ENCODE measurements around the gene MYOM1.
A peak's percentile ranks its signal among the peaks of the same experiment; 100 is the strongest.

The MYOM1 gene

DNA sequence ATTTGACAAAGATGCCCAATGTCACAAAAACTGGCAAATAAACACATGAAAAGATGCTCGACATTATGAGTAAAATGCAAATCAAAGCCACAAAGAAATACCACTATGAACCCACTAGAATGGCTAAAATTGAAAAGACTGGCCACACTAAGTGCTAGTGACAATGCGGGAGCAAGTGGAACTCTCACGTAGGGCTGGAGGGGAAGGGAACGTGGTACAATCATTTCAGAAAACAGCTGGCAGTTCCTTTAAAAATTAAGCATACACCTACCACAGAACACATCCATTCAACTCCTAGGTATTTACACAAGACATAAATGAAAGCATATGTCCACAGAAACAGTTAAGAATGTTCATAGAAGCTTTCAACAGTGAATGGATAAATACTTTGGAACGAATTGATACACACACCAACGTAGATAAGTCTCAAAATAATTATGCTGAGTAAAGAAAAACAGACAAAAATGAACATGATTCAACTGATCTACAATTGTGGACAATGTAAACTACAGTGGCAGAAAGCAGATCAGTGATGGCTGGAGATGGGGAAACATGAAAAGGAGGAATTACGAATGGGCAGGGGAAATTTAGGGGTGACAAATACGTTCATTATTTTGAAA is 71.7 kb downstream of the MYOM1 start:
- DNase-seq: no peak

DNA sequence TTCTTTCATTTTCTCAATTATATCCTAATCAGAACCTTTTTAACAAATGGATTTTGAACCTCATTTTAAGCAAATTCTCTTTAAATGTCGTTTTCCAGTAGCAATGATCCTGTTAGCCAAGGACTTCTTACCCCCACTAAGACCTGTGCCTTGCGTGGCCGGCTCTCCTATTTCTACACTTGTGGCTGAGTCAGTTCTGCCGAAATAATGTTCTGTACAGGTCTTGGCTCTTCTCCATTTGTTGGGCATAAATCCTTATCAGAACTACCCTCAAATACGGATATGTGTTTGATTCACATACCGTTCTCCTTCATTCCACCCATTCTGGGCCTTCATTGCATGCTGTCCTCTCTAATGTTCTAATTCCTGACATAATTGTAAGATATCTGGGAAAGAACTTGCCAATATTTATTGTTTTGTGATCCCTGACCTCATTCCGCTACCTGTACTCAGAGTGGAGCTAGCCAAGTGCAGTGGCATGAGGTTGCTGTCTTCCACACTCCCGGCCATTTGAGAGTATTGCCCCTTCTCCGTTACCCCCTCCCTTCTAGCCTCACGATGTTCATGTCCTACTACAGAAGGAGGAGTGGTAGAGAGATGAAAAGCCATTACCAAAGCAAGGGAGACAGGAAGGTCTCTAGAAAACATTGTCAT is 78.7 kb downstream of the MYOM1 start:
- no peak for DNase-seq

DNA sequence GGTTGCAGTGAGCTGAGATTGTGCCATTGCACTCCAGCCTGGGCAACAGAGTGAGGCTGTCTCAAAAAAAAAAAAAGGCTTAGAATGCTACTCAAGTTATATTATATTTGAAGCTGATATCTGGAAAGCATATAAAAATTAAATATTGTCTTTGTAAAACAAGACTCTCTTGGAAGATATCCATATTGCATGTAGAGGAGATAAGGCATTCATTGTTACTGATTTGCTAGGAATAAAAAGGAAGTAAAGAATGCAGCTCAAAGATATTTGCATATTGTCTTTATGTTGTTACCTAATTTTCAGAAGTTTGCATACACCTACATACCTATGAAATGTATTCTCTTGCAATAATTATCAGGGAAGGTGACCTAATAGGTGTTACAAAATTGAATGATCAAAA is 79.4 kb downstream of the MYOM1 start:
- DNase-seq: no peak

DNA sequence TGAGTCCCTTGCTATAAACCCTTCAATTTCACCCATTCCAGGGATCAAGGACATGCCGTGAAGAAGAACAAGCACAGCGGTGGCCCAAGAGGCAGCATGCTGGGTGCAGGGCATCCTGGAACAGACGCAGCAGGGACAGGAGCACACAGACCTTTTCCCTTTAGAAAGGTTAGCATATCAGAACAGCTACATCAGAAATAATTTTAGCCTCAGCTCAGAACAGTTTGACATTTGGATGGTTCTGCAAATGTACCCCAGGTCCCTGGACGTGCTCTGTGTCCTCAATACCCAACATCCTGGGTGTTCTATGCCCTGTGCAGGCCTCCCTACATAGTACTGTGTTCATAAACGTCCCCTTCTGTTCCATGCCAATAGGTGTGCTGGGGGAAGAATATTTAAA is 80.4 kb downstream of the MYOM1 start:
- no peak for DNase-seq

DNA sequence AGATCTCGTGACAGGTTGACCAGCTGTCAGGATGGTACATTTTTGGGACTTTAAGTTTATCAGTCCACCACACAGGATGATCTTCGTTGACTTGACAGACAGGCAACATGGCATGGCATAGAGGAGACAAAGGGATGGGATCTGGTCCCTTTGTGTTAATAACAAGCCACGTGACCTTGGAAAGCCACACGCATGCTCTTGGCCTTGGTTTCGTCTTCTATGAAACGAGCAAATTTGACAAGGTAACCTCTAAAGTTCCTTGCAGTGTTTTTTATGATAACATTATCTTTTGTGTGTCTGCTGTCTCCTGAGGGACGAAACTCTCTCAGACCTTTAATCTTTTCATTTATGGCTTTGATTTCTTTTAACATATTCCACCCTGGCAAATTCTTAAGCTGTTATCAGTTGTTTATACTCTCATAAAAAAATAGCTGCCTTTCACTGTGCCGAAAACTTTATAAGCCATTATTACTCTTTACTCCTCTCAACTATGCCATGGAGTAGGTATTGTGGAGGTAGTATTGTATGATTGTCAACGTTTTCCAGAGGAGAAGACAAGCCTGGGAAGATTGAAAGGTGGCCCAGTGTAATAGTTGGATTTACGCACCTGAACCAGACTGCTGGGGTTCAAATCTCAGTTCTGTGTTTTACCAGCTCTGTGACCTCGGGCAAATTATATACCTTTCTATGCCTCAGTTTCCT is 81.3 kb downstream of the MYOM1 start:
- DNase-seq: no peak

DNA sequence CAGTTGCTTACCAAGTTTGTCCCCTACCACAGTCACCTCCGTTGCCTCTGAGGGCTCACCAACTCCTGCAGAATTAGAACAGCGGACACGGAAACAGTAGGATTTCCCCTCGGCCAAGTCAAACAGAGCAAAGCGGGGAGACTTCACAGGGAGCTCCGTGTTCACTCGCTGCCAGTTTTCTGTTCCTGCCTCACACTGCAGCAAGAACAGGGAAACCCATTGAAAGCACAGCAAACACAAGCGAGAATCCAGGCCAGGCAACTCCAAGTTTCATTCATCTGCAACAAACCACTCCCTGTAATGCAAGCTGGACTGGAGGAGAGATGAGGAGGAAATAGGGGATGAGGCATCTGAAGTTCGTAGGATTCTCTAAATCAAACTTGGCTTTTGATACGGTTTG is 84.2 kb downstream of the MYOM1 start:
- no peak for DNase-seq

DNA sequence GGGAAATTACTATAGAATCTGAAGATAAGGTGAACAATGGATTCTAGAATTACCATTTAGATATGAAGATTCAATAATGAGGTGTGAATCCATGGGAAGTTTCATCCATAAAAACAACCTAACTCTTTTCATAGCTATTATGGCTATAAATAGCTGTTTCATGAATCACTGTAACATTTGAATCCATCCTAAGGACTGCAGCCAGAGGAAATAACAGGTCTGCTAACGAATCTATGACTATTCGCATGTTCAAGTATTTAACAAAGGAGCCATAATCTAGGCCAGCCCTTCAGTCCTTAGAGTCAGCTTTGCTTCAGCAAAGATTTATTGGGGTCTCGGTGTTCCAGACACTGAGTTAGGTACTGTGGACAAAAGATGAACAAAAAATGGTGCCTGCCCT is 87.1 kb downstream of the MYOM1 start:
- no peak for DNase-seq

DNA sequence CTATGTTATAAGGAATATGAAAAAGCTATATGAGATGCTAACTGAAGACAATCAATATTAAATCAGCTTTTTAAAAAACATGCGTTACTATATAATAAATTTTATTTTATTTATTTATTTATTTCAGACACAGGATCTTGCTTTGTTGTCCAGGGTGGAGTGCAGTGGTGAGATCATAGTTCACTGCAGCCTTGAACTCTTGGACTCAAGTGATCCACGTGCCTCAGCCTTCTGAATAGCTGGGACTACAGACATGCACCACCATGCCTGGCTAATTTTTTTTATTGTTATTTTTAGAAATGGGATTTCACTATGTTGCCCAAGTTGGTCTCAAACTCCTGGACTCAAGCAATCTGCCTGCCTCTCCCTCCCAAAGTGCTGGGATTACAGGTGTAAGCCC is 89.4 kb downstream of the MYOM1 start:
- no peak for DNase-seq

DNA sequence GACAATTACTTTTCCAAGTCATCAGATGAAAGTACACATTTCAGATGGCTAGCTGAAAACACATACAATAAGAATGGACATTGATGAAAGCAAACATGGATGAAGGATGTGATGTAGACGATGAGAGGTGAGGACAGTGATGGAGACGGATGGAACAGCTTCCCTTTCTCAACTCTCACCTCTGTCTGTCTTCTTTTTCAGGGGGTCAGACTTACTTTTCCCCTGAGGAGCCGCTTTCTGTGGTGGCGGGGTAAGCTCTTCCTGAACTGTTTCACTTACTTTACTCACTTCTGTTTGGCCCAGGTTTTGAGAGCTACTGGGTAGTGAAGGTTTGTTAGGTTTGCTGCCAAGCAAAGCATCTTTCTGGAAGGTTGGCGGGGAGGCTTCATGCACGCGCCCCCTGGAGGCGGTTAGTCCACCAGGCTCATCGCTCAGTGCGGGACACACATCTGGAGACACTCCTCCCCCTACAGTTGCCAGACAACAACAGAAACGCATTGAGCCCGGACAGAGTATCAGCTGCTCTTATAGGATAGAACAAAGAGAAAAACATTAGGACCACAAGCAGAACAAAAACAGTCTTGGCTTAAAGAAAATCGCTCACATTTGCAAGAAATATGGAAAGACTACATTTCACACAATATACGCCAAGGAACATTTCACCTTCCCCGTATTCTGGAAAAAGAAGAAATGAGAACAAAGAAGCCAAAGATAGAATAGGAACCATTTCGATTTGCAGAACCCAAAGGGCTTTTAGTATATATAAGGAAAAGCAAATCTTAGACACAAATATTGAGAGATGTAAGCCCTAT is 90.5 kb downstream of the MYOM1 start:
- no peak for DNase-seq

DNA sequence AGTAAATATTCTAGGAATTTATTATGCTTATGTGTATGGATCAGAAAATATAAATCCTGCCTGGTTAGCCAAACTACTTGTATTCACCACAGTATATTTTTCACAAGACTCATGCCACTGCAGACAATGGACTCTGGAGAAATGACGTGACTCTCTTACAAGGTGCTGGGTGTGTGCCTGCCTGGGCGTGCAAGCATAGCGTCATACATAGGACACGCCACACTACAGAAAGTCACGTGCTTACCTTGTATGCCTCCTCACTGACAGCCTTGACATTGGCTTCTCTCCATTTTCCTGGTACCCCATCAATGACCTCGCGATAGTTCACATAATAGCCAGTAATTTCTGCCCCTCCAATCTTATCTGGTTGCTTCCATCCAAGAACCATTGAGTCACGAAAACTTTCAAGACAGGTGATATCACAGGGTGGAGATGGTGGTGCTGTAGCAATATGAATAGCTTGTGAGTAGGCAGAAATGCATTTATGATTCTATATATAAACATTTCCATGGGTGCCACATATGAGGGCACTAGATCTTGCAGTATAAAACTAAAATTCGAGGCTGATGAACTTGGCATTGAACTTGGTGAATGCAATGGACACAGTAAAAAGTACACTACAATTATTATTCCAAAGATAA is 93.2 kb downstream of the MYOM1 start:
- DNase-seq: no peak

DNA sequence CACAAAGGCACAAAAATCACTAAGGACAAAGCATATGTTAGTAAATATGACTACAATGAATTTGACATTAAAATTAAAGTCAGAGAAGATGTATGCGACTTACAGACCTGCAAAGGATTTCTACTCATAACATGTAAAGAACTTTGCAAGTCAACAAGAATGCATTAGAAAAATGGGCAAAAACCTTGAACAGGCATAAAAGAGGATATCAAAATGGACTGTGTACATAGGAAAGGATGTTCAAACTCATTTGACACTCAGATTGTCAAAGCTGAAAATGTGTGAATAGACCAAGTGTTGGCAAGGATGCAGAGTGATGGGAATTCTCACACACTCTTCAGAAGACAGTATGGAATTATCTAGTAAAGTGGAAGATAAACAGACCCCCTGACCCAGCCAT is 94.9 kb downstream of the MYOM1 start:
- no peak for DNase-seq

DNA sequence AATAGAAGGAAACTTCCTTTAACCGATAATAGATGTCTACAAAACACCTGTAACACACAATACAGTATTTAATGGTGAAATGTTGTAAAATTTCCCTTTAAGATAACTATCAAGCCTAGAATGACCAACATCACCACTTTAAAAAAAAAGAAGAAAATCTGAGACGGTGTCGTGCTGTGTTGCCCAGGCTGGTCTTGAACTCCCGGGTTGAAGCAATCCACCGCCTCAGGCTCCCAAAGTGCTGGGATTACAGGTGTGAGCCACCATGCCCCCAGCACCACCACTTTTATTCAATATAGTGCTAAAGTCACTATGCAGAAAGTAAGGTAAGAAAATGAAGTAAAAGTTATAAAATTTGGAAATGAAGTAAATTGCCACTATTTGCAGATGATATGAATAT is 96.9 kb downstream of the MYOM1 start:
- no peak for DNase-seq

DNA sequence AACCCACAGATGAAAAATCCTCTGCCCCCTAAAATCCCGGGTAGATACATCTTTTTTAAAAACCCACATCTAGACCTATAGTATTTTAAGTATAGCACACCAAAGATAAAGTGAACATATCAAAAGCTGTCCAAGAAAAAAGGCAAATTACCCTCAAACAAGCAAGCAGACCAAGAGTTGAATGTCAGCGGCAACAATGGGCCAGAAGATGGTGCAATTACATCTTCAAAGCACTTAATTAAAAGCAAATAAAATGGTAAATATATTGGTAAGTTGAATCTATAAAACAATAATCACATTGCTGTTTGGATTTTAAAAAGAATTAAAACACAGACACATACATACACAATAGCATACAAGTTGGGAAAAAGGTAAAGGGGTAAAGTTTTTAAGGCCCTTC is 98.5 kb downstream of the MYOM1 start:
- DNase-seq: no peak

DNA sequence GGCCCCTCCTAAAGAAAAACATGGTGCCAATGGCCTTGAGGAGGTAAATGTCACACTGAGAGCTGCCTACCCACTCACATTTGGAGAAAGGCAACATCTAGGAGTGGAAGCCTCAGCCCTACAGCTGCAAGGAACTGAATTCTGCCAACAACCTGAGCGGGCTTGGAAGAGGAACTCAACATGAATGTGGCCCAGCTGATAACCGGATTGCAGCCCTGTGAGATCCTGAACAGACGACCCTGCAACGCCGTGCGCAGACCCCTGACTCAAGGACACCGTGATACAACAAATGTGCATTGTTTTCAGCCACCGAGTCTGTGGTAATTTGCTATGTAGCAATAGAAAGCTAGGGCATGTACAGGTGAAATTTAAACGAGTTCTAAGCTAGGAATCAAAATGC is 99.4 kb downstream of the MYOM1 start:
- DNase-seq: no peak

DNA sequence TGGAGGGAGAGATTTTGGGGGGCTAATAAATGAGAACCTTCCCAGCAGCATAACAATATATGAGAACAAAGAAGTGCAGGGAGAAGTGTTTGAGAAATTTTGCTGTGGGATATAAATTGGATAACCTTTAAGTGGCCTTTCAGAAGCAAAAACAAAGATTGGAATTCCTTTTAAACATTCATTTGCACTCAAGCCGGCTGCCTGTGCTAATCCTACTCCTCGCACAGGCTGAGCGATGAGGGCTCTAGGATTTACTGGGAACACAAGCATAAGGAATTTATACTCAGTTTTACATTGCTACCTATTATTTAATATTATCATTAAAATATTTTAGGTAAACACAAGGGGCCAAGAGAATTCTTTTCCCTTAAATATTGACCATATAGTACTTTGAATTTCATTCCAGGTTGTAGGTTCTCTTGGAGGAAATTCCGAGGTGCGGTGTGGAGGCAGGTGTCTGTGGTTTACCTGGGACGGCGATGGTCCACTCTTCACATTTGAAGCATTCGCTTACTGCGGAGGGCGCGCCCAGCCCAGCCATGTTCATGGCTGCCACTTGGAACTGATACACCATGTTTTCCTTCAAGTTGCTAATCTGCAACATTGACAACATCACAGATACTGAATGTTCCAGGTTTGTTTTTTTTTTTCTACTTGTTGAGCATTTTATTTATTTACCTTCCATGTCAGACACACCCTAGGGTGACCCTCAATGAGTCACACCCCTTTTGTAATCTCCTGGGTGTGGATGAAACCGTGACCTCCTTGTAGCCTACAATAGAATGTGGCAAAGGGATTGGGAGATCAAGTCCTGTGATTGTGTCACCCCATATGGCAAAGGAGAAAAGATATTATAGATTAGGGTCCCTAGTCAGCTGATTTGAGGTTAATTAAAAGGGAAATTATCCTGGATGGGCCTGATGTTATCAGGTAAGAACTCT is 100.1 kb downstream of the MYOM1 start:
- DNase-seq: no peak

DNA sequence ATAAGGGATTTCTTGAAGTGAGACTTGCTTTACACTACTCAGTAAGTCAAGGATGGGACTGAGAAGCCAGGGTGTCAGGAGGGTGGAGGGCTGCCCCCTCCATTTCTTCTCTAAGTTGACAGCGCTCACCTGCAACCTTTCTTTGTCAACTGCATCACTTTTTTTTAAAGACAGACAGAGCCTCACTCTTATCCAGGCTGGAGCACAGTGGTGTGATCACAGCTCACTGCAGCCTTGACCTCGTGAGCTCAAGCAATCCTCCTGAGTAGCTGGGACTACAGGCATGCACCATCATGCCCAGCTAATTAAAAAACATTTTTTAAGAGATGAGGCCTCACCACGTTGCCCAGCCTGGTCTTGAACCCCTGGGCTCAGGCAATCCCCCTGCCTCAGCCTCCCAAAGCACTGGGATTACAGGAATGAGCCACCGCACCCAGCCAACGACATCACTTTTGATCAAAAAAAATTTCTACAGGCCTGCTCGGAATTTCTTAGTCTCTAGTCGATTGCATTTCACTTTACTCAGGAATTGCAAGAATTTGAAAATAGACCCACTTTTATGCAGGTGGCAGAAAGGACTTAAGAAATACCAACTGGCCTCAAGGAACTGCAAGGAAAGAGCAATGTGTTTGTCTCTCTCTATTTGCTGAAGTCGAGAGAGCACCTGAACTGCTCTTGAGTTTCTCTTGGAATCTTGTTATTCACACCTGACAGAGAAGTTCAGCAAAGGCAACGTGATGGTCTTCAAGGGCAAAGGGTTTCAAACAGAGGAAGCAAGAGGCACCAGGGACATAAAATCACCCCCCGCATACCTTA is 101.4 kb downstream of the MYOM1 start:
- DNase-seq: no peak

DNA sequence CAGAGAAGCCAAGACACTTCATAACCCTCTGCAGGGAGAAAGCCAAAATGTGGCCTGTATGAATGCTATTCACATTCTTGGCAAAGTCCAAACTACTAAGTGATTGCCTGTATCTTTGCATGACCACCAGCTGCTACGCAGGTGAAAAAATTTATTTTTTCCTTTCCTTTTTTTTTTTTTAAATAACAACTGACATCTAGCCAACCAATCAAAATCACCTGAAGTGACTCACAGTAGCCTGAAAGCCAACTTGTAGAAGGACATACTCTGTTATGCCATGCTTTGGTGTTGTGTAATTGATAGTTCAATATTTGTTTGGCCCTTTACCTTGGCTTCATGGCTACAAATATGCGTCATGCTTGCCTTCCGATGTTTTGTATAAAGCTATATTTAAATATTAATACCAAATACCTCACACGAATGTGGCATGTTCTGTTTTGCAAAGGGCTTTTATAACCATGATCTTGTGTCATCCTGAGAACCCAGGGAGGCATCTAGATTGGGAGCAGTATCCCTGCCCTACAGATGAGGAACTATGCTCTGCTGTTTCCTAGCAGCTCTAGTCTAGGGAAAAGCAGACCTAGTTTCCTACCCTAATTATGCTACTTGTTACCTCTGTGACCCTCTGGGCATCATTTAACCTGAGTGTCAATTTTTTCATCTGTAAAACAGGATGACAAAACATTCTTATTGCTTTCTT is 102.1 kb downstream of the MYOM1 start:
- peak; percentile 14 for DNase-seq

DNA sequence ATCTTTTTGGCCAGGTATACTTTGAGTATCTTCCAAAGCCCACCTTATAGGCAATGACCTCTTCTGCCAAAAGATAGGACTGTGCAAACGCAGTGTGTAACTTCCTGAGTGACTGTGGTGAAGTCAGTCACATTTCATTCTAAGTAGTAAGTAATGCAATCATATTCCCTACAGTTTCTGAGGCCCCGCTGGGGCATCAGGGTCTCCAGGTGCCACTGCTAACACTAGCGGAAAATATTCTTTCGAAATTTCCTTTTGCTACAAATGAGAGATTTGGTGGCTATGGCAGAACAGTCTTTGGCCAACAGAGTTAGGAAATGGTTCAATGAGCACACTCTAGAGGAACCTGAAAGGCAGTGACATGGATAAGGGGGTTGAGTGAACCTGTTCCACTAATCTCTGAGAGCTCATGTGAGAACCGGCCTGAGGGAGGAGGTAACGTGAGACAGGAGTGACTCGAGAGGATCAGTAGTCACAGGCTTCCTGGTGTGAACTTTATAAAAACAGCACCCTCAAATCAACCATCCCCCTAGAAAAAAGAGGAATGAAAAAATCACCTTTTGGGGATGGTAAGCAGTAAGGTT is 104.2 kb downstream of the MYOM1 start:
- DNase-seq: no peak

DNA sequence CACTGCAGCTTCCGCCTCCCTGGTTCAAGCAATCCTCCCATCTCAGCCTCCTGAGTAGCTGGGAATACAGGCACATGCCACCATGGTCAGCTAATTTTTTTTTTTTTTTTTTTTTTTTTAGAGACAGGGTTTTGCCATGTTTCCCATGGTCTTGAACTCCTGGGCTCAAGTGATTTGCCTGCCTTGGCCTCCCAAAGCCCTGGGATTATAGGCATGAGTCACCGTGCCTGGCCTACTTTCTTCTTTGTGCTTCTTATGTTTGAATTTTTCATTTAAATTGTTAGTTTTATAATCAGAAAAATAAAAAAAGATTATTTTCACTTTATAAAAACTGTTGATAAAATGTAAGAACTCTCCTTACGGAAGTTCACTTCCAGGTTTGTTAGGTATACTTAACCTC is 105.3 kb downstream of the MYOM1 start:
- DNase-seq: no peak

DNA sequence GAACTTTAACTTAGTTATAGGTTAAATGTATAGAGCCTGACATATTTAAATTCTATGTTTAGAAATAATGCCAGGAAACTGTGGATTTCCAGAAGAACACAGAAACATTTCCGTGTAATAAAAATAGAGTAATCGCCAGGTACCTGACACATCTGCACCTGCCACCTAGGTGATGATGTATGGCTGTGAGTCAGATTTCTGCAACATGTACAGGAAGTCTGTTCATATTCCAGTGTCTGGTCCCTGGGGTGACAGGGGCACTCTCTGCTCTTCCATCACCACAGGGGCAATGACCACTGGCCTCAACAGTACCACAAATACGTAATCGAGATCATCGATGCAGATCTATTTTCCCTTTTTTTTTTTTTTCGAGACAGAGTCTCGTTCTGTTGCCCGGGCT is 105.7 kb downstream of the MYOM1 start:
- DNase-seq: no peak

All from DMS153 (cell line).